ENCODE measurements around the gene TTC39C.

- no peak for TF ChIP-seq CEBPB (IDR thresholded peaks at IDR 0.05)
- TF ChIP-seq TAF1 (IDR thresholded peaks at IDR 0.05; ENCODE audit: low read depth): no peak
- no peak for TF ChIP-seq EP300 (IDR thresholded peaks at IDR 0.05; ENCODE audit: borderline replicate concordance)
- TF ChIP-seq REST (IDR thresholded peaks at IDR 0.05; ENCODE audit: low read depth): no peak
Measured at GRCh38 chr18:24080861-24081260, 66.3 kb downstream of the TTC39C start.

Data from Ishikawa (cell line).